ENCODE data around the gene FAM32A.

GRCh38 chr19:16190736-16191135, 5.5 kb downstream of the FAM32A start:
- TF ChIP-seq CTCF (IDR thresholded peaks at IDR 0.05), result no peak
- TF ChIP-seq POLR2AphosphoS5 (IDR thresholded peaks at IDR 0.05; ENCODE audit: low read depth, low read length), result no peak
